Measurements from ENCODE around the gene TIAM2.
"Not testable (repeated sequence)": the region's sequence is repeated elsewhere in the genome, so short reads cannot be mapped to it uniquely, and the experiment has no call there.

The TIAM2 gene

GRCh38 chr6:155212616-155213380 lies 217.7 kb downstream of the TIAM2 start:
- no peak for DNase-seq (ENCODE audit: insufficient read length, low spot score)
- no peak for TF ChIP-seq POLR2A (IDR thresholded peaks at IDR 0.05; ENCODE audit: low read depth, low read length)
- no peak for FAIRE-seq

- no peak for TF ChIP-seq POLR2A (IDR thresholded peaks at IDR 0.05; ENCODE audit: low read depth, low read length)
- DNase-seq (ENCODE audit: insufficient read length, low spot score) (no peak), FAIRE-seq (no peak)
Observed at GRCh38 chr6:155213611-155214372, 218.7 kb downstream of the TIAM2 start.

GRCh38 chr6:155215906-155216305 lies 220.8 kb downstream of the TIAM2 start:
- FAIRE-seq (no peak), DNase-seq (ENCODE audit: insufficient read length, low spot score) (no peak)
- no peak for TF ChIP-seq POLR2A (IDR thresholded peaks at IDR 0.05; ENCODE audit: low read depth, low read length)

GRCh38 chr6:155216312-155217046 lies 221.4 kb downstream of the TIAM2 start:
- no peak for TF ChIP-seq POLR2A (IDR thresholded peaks at IDR 0.05; ENCODE audit: low read depth, low read length)
- no peak for FAIRE-seq

GRCh38 chr6:155218711-155219110 lies 223.6 kb downstream of the TIAM2 start:
- DNase-seq (ENCODE audit: insufficient read length, low spot score); FAIRE-seq: not testable (repeated sequence)

More at GRCh38 chr6:155216312-155217046, 221.4 kb downstream of the TIAM2 start:
- DNase-seq (ENCODE audit: insufficient read length, low spot score) = no peak

- DNase-seq (ENCODE audit: insufficient read length, low spot score) = no peak
- no peak for TF ChIP-seq POLR2A (IDR thresholded peaks at IDR 0.05; ENCODE audit: low read depth, low read length)
- no peak for FAIRE-seq
Observed at GRCh38 chr6:155219299-155219698, 224.2 kb downstream of the TIAM2 start.

- TF ChIP-seq POLR2A (IDR thresholded peaks at IDR 0.05; ENCODE audit: low read depth, low read length) = no peak
- DNase-seq (ENCODE audit: insufficient read length, low spot score) (no peak), FAIRE-seq (no peak)
Observed at GRCh38 chr6:155219858-155220301, 224.8 kb downstream of the TIAM2 start.

GRCh38 chr6:155221086-155221485 lies 226.0 kb downstream of the TIAM2 start:
- TF ChIP-seq POLR2A (IDR thresholded peaks at IDR 0.05; ENCODE audit: low read depth, low read length) = no peak
- FAIRE-seq (no peak), DNase-seq (ENCODE audit: insufficient read length, low spot score) (no peak)

GRCh38 chr6:155222506-155222905 lies 227.4 kb downstream of the TIAM2 start:
- no peak for DNase-seq (ENCODE audit: insufficient read length, low spot score)
- no peak for TF ChIP-seq POLR2A (IDR thresholded peaks at IDR 0.05; ENCODE audit: low read depth, low read length)
- FAIRE-seq = no peak

- no peak for TF ChIP-seq POLR2A (IDR thresholded peaks at IDR 0.05; ENCODE audit: low read depth, low read length)
- DNase-seq (ENCODE audit: insufficient read length, low spot score) = peak; percentile 50
- no peak for FAIRE-seq
Observed at GRCh38 chr6:155223646-155224451, 228.7 kb downstream of the TIAM2 start.

- no peak for FAIRE-seq
- DNase-seq (ENCODE audit: insufficient read length, low spot score) = no peak
- no peak for TF ChIP-seq POLR2A (IDR thresholded peaks at IDR 0.05; ENCODE audit: low read depth, low read length)
Observed at GRCh38 chr6:155224618-155225017, 229.5 kb downstream of the TIAM2 start.

GRCh38 chr6:155227046-155227445 lies 231.9 kb downstream of the TIAM2 start:
- no peak for TF ChIP-seq POLR2A (IDR thresholded peaks at IDR 0.05; ENCODE audit: low read depth, low read length)
- FAIRE-seq (no peak), DNase-seq (ENCODE audit: insufficient read length, low spot score) (no peak)

- FAIRE-seq (no peak), DNase-seq (ENCODE audit: insufficient read length, low spot score) (no peak)
- no peak for TF ChIP-seq POLR2A (IDR thresholded peaks at IDR 0.05; ENCODE audit: low read depth, low read length)
Observed at GRCh38 chr6:155228546-155229166, 233.5 kb downstream of the TIAM2 start.

GRCh38 chr6:155230975-155231374 lies 235.9 kb downstream of the TIAM2 start:
- DNase-seq (ENCODE audit: insufficient read length, low spot score); FAIRE-seq: not testable (repeated sequence)

Data from H54 (cell line).